Endothelial cell of umbilical vein (primary cell): ENCODE measurements around the gene GUCA2A. TPM values are rescaled to one million over a fixed set of nuclear protein-coding genes. Genes with fewer than 3 reads are reported as not detected.

Source experiments
- BruUV-seq: library from RNA; stranded (reverse); fragments of 400-500 nt; replicated peaks from 2 replicates; lab custom pipeline; 2021; lab: Mats Ljungman, UMichigan
- CTCF ChIA-PET: fragments of 300-600, 350-600 bp; sonication (Branson Sonifier 250); formaldehyde crosslinking; loops from one replicate; lab custom pipeline; 2021; ENCODE audit warnings: antibody characterized with exemption, inconsistent platforms; lab: Charles Lee
- POLR2A ChIA-PET: fragments of 300-600, 350-600 bp; sonication (Branson Sonifier 250); formaldehyde crosslinking; loops from one replicate; lab custom pipeline; 2021; ENCODE audit warnings: antibody characterized with exemption, inconsistent platforms; lab: Charles Lee
- DNase-seq: peaks from one replicate; pipeline ENCODE4 v3.0.0-alpha.2; 2011; ENCODE audit warnings: low read depth, low spot score
- FAIRE-seq: peaks from 2 replicates; lab custom pipeline; 2011; peaks lifted over from hg19 to GRCh38; lab: Jason Lieb, UNC
- H2AFZ ChIP-seq: 2 replicates; pipeline ENCODE4 v1.6.0; 2012; ENCODE audit warnings: low read depth, low read length, control low read depth, inconsistent platforms
- H3K27ac ChIP-seq: 2 replicates; pipeline ENCODE4 v1.5.1; 2011; ENCODE audit warnings: low read depth, mild to moderate bottlenecking, control low read depth, low read length, moderate library complexity; ENCODE audit not compliant: insufficient read depth
- H3K27me3 ChIP-seq, 2 experiments: 2 replicates each; pipeline versions ENCODE4 v1.6.0 to v1.6.1; 2011; ENCODE audit warnings: low read length in 2 of 2, mixed read lengths in 1 of 2; ENCODE audit not compliant: control insufficient read depth in 2 of 2, insufficient read depth in 2 of 2
- H3K36me3 ChIP-seq, 2 experiments: 2 replicates in 1 of 2; 3 replicates in 1 of 2; pipeline ENCODE4 v1.5.1; 2011; ENCODE audit warnings: low read length in 2 of 2, mild to moderate bottlenecking in 1 of 2, moderate library complexity in 1 of 2; ENCODE audit not compliant: control insufficient read depth in 2 of 2, insufficient read depth in 2 of 2; ENCODE audit errors: extremely low read depth in 1 of 2
- H3K4me1 ChIP-seq: 3 replicates; pipeline ENCODE4 v1.5.1; 2011; ENCODE audit warnings: mild to moderate bottlenecking, low read length; ENCODE audit not compliant: control insufficient read depth, insufficient read depth; ENCODE audit errors: extremely low read depth
- H3K4me2 ChIP-seq: 2 replicates; pipeline ENCODE4 v1.6.1; 2011; ENCODE audit warnings: low read length, control low read depth, mixed read lengths; ENCODE audit not compliant: insufficient read depth
- H3K4me3 ChIP-seq, 3 experiments: fragments of 200-600 bp in 1 of 3; sonication (generic), shearing (Covaris generic) in 1 of 3; replicated peaks in 1 of 3; 2 replicates each; pipeline ENCODE4 v1.5.1; 2011 to 2016; ENCODE audit warnings: control low read depth in 3 of 3, low read length in 3 of 3, mild to moderate bottlenecking in 2 of 3, inconsistent platforms in 1 of 3, low read depth in 1 of 3, moderate library complexity in 1 of 3; ENCODE audit not compliant: insufficient read depth in 1 of 3
- H3K79me2 ChIP-seq: 2 replicates; pipeline ENCODE4 v1.6.0; 2012; ENCODE audit warnings: low read length, inconsistent platforms; ENCODE audit not compliant: control insufficient read depth, insufficient read depth
- H3K9ac ChIP-seq: replicated peaks from 2 replicates; pipeline ENCODE3; 2011; ENCODE audit warnings: low read length, control low read depth; ENCODE audit not compliant: insufficient read depth; ENCODE audit errors: extremely low read depth
- H3K9me1 ChIP-seq: replicated peaks from 3 replicates; pipeline ENCODE4 v1.6.0; 2011; ENCODE audit warnings: mild to moderate bottlenecking, low read length; ENCODE audit not compliant: control insufficient read depth, insufficient read depth; ENCODE audit errors: extremely low read depth
- H3K9me3 ChIP-seq: replicated peaks from 2 replicates; pipeline ENCODE4 v1.5.1; 2012; ENCODE audit warnings: low read length, inconsistent platforms; ENCODE audit not compliant: control insufficient read depth, insufficient read depth
- H4K20me1 ChIP-seq: replicated peaks from 2 replicates; pipeline ENCODE3; 2011; ENCODE audit warnings: mild to moderate bottlenecking, low read length; ENCODE audit not compliant: control insufficient read depth, insufficient read depth; ENCODE audit errors: extremely low read depth
- EZH2 ChIP-seq: IDR thresholded peaks from 2 replicates; pipeline ENCODE4 v1.6.1; 2012; ENCODE audit warnings: borderline replicate concordance, low read depth, mild to moderate bottlenecking, moderate library complexity, low read length, inconsistent platforms; ENCODE audit not compliant: severe bottlenecking
- FOS ChIP-seq: IDR thresholded peaks from 2 replicates; pipeline ENCODE4 v1.6.1; 2011; ENCODE audit warnings: mild to moderate bottlenecking, low read length, moderate library complexity, borderline replicate concordance; ENCODE audit not compliant: insufficient read depth
- GATA2 ChIP-seq: IDR thresholded peaks from 2 replicates; pipeline ENCODE4 v1.7.0; 2011; ENCODE audit warnings: low read depth, mild to moderate bottlenecking, moderate library complexity, mixed read lengths, low read length; ENCODE audit not compliant: insufficient read length, insufficient read depth
- JUN ChIP-seq: IDR thresholded peaks from 2 replicates; pipeline ENCODE4 v1.6.1; 2011; ENCODE audit warnings: borderline replicate concordance, low read depth; ENCODE audit not compliant: insufficient read length, insufficient read depth
- MYC ChIP-seq: IDR thresholded peaks from one replicate; pipeline ENCODE4 v1.6.1; 2011; ENCODE audit warnings: mild to moderate bottlenecking, low read depth, low read length
- POLR2A ChIP-seq: IDR thresholded peaks from 2 replicates; pipeline ENCODE4 v1.6.1; 2012; ENCODE audit warnings: low read depth, mild to moderate bottlenecking, control low read depth, low read length
- POLR2AphosphoS5 ChIP-seq: IDR thresholded peaks from 2 replicates; pipeline ENCODE4 v1.6.1; 2012; ENCODE audit warnings: low read depth, mild to moderate bottlenecking, control low read depth, low read length, moderate library complexity; ENCODE audit not compliant: insufficient read depth
- dilution Hi-C: fragments of 300-500 bp; cut with MboI; formaldehyde crosslinking; loops from one replicate; pipeline ENCODE4 v1.15.0; 2019; ENCODE audit warnings: low sequenced_read_pairs; ENCODE audit not compliant: extremely low pct_ligation_motif_present
- intact Hi-C: fragments of 100-400 bp; cut with micrococcal nuclease; formaldehyde crosslinking; loops from one replicate; pipeline ENCODE4 v1.10.0; 2022
- polyA plus RNA-seq, 4 experiments: library from polyadenylated mRNA; depleted of rRNA in 3 of 4; stranded (reverse) in 3 of 4; unstranded in 1 of 4; fragments of >200 nt; gene quantifications; 2 replicates each; pipeline versions ENCODE4 v1.2.1 to v1.2.3, GENCODE V29; 2011 to 2012; ENCODE audit warnings: missing spikeins in 1 of 4
- total RNA-seq: library from RNA; stranded (reverse); gene quantifications from 2 replicates; pipeline ENCODE4 v1.2.3, GENCODE V29; 2021
- TF ChIP-seq, protein P1 (sequence below): IDR thresholded peaks from 2 replicates; pipeline ENCODE4 v1.6.1; 2011; ENCODE audit not compliant: insufficient read depth, insufficient read length
- TF ChIP-seq, protein P2 (sequence below), 2 donors: IDR thresholded peaks; 1 replicate in 1 of 2; 2 replicates in 1 of 2; pipeline ENCODE4 v1.5.1; 2011; ENCODE audit warnings: low read length in 2 of 2, mild to moderate bottlenecking in 2 of 2, moderate library complexity in 2 of 2, control low read depth in 1 of 2, inconsistent platforms in 1 of 2, low read depth in 1 of 2; ENCODE audit not compliant: insufficient read depth in 1 of 2; ENCODE audit errors: extremely low read depth in 1 of 2

GUCA2A gene
- total and polyA plus RNA-seq, 2 donors (not counting 3 experiments of a cell fraction or from before 2014, with no cell fraction given), result not detected

- no peaks in the 10 kb centered on the region for H3K79me2 ChIP-seq
- no peaks in the 10 kb centered on the region for H3K9me1 ChIP-seq
- TF ChIP-seq POLR2AphosphoS5, result no peak
- no peak for TF ChIP-seq MYC
- TF ChIP-seq, protein P1, sequence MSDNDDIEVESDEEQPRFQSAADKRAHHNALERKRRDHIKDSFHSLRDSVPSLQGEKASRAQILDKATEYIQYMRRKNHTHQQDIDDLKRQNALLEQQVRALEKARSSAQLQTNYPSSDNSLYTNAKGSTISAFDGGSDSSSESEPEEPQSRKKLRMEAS, result no peak
- TF ChIP-seq EZH2, result no peak
- TF ChIP-seq, protein P2, sequence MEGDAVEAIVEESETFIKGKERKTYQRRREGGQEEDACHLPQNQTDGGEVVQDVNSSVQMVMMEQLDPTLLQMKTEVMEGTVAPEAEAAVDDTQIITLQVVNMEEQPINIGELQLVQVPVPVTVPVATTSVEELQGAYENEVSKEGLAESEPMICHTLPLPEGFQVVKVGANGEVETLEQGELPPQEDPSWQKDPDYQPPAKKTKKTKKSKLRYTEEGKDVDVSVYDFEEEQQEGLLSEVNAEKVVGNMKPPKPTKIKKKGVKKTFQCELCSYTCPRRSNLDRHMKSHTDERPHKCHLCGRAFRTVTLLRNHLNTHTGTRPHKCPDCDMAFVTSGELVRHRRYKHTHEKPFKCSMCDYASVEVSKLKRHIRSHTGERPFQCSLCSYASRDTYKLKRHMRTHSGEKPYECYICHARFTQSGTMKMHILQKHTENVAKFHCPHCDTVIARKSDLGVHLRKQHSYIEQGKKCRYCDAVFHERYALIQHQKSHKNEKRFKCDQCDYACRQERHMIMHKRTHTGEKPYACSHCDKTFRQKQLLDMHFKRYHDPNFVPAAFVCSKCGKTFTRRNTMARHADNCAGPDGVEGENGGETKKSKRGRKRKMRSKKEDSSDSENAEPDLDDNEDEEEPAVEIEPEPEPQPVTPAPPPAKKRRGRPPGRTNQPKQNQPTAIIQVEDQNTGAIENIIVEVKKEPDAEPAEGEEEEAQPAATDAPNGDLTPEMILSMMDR (IDR thresholded peaks at IDR 0.05; ENCODE audit: extremely low read depth in 1 of 2, insufficient read depth in 1 of 2, low read depth in 1 of 2, low read length in 2 of 2), result no peak
- no peak for TF ChIP-seq GATA2
- TF ChIP-seq JUN, result no peak
- TF ChIP-seq FOS, result no peak
- no peak for TF ChIP-seq POLR2A
- no peak for FAIRE-seq
- ChIA-PET CTCF (no interaction called here), POLR2A (no interaction called here)
- no peak overlapping the region for H3K4me3 ChIP-seq
- no peak overlapping the region for H3K4me2 ChIP-seq
- no peak overlapping the region for H3K9ac ChIP-seq
- H3K9me3 ChIP-seq, result no peaks in the 10 kb centered on the region
- dilution Hi-C loops (no loop called here), intact Hi-C loops (no loop called here)
- no peaks in the 10 kb centered on the region for H3K4me1 ChIP-seq
- H4K20me1 ChIP-seq, result no peaks in the 10 kb centered on the region
- no peak overlapping the region for H3K27ac ChIP-seq
- no peaks in the 10 kb centered on the region for H3K36me3 ChIP-seq
- H3K27me3 ChIP-seq, result peaks cover 0 to 1% of the 10 kb centered on the region in 2 experiments
- DNase-seq, result no peak
- BruUV-seq, result no TSS peak
- no peak overlapping the region for H2AFZ ChIP-seq
Measured at GRCh38 chr1:42153624-42154023, 10.9 kb downstream of the GUCA2A start.
